TTC549 (cell line): ENCODE results near the gene TECR.
"Not testable (repeated sequence)": the region's sequence is repeated elsewhere in the genome, so short reads cannot be mapped to it uniquely, and the experiment has no call there.

Experiments used
- FAIRE-seq: peaks from 2 replicates; lab custom pipeline; 2012; peaks lifted over from hg19 to GRCh38; lab: Jason Lieb, UNC

The TECR gene

GRCh38 chr19:14595558-14595957, 66.2 kb downstream of the TECR start:
- no peak for FAIRE-seq

- FAIRE-seq: no peak
Observed at GRCh38 chr19:14599548-14600147, 70.3 kb downstream of the TECR start.

- no peak for FAIRE-seq
Observed at GRCh38 chr19:14603990-14604387, 74.6 kb downstream of the TECR start.

- no peak for FAIRE-seq
Observed at GRCh38 chr19:14606627-14607026, 77.2 kb downstream of the TECR start.

GRCh38 chr19:14611051-14611450, 81.7 kb downstream of the TECR start:
- no peak for FAIRE-seq

GRCh38 chr19:14612242-14612641, 82.8 kb downstream of the TECR start:
- not testable (repeated sequence) for FAIRE-seq

GRCh38 chr19:14612657-14613056, 83.3 kb downstream of the TECR start:
- FAIRE-seq: no peak

GRCh38 chr19:14613399-14614098, 84.2 kb downstream of the TECR start:
- not testable (repeated sequence) for FAIRE-seq

GRCh38 chr19:14614099-14614412, 84.7 kb downstream of the TECR start:
- no peak for FAIRE-seq
